Activated T-cell treated with anti-CD3 and anti-CD28 coated beads for 24 hours (primary cell): ENCODE data around the gene CHCHD6.

Source experiments
- DNase-seq: peaks from one replicate; pipeline ENCODE4 v3.0.0-alpha.2; 2020; ENCODE audit warnings: low read depth

The CHCHD6 gene

DNA sequence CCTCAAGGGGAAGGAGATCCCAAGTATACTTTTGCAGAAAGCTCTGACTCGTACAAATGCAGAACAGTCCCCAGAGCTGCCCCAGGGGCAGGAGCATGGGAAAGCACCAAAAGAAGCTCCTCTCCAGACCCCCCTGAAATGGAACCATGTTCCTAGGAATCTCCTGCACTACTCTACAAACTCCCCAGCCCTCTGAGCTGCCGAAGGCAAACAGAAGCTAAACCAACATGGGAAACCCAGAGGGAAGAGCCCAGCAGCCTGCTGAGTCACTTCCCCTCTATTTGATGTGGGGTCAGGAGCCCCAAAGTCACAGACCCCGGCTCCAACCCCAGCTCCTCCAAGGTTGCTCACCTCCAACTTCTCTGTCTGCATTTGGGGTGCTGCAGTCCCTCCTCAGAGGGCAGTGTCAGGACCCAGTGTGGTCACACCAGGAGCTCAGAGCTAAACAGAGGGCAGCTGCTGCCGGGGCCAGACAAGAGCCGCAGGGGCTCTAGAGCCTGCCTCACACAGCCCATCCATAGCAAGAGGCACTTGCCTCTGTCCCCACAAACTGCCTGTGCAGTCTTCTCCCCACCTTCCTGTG is 275.1 kb downstream of the CHCHD6 start:
- DNase-seq = no peak

DNA sequence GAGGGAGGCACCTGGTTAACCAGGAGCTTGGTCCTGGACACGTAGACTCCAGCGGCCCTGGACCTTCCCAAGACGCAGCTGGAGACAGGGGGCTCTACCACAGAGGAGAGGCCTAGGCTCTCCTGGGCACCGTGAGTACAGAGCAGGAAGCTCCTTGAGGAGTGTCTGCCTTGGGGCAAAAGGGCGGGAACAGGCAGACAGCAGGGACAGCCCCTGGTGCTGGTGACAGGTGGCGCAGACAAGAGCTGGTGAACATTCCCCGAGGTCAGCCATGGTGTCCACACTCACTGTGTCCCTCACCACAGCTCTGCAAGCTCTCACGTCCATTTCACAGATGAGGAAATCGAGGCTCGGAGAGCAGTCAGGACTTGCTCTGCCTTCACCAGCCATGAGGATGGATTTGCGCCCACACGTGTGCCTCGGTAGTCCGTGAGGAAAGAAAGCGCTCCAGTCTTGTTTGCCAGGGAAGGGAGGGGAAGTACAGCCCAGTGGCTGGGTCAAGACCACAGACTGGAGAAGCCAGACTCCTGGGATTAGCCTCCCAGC is 276.3 kb downstream of the CHCHD6 start:
- no peak for DNase-seq

DNA sequence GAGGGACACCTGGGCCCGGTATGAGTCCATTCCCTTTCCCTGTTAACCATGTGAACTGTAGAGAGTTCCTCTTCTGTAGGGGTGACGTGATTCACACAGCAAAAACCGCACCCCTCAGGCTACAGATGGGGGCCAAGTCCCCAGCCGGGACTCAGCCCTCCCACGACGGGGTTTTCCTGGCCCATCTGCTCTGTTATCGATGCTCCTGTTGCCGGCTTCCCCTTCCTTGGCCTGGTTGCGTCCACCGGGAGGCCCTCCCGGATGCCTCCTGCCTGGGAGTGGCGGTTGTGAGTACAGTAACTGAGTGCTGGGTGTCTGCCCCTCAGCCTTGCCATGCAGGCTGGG is 278.1 kb downstream of the CHCHD6 start:
- peak; percentile 52 for DNase-seq

DNA sequence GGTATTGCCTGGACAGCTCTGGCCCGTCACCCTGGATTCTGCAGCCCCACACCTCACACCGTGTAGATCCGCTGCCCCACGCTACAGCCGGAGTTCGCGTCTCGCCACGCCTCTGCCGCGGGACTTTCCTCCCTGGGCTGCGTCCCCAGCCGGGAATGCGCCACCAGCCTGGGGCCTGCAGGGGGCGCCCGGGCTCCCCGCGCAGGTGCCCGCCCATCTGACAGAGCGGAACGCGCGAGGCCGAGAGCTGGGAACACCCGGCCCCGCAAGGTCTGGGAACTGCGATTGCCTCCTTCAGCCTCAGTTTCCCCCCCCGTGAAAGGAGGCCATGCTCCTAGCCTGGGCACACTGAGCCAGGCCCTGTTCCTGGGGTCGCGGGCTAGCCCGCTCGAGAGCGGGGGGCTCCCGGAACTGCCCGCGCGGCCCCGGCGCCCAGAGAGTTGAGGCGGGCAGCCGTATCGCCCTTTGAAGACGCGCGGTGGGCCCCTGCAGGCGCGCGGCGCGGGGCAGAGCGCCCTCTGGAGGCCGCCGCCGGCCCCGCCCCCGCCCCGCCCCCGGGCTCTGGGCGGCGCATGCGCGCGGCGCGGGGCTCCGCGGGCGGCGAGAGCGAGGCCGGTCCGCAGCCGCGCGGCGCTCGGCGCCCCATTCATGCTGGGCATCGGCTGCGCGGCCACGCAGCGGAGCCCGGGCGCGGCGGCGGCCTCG is 278.6 kb downstream of the CHCHD6 start, which contains the start of gene PLXNA1:
PLXNA1 (plus strand) TSS at position 645 of the 705 bp plus-strand sequence. CDS start 5,479 bp downstream, outside the sequence.
- DNase-seq = peak; percentile 84

DNA sequence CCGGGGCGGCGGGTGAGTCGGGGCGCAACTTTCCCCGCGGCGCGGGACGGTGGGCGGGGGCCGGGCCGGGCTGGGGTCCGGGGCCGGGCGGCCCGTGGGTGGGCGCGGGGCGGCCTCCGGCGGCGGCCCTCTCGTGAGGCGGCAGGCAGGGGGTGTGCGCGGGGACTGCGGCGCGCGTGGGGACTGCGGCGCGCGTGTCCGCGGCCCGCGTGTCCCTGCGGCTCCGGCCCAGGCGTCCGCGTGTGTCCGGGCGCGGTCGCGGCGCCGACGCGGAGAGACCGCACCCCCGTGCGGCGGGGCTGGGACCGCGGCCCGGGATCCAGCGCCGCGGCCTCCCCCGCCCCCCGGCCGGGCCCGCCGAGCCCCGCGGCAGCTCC is 279.2 kb downstream of the CHCHD6 start:
- no peak for DNase-seq

DNA sequence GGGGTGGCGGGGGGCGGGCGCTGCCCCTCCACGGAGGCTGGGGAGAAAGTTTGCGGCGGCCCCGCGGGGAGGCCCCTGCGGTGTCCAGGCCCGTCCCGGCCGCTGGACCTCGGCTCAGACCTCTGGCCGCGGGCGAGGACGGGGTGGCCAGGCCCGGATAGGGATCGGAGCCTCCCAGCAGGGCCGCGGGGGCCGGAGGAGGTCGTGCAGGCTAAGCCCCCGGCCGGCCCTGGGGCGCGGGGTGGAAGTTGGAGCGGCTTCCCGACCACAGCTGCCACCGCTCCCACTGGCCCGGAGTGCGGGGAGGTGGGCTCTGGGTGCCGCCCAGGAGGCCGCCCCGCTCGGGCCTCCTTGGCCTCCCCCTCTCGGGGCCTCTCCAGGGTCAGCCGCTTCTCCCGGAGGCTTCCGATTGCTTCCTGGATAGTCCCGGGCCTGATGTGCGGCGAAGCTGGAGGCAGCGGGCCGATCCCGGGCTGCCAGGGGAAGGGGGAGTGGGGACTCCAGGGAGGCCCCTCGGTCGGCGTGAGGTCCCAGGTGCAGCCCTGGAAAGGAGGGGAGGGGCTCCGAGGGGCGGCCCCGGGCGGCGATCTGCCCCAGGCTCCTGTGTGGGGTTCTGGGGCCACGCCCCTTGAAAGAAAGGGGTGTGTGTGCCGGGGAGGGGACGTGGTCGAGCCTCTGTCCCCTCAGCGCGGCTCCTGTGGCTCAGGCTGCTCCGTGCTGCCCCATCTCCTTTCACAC is 279.8 kb downstream of the CHCHD6 start:
- DNase-seq = peak; percentile 28

DNA sequence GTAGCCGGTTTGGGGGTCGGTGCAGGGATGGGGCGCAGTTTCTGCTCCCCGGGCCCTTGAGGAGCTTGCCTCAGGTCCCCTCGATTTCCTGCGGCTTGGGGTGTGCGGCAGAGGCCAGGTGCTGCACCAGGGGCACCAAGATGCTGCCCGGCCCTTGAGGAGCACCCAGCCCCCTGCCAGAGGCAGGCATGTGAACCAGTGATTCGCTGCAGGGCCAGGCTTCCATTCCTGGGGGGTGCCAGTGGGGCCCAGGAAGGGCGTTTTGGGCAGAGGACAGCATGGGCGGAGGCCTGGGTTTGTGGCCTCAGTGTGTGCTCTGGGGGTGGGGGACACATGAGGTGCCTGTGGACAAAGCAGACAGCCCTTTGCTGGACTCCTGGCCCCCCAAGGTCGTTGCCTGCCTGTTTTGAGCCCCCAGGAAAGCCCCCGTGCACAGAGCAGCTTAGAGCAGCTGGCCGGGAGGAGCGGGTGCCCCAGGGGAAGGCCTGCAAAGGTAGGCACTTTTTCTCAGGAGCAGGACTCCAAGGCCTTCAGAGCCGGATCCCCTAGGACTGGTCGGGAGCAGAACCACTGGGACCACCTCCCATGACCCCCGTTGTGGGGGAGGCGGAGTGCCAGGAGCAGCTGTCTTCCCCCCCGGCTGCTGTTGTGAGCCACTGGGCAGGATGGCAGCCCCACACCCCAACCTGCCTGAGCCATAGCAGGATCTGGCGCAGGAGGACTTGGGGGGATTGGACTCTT is 280.5 kb downstream of the CHCHD6 start:
- no peak for DNase-seq

DNA sequence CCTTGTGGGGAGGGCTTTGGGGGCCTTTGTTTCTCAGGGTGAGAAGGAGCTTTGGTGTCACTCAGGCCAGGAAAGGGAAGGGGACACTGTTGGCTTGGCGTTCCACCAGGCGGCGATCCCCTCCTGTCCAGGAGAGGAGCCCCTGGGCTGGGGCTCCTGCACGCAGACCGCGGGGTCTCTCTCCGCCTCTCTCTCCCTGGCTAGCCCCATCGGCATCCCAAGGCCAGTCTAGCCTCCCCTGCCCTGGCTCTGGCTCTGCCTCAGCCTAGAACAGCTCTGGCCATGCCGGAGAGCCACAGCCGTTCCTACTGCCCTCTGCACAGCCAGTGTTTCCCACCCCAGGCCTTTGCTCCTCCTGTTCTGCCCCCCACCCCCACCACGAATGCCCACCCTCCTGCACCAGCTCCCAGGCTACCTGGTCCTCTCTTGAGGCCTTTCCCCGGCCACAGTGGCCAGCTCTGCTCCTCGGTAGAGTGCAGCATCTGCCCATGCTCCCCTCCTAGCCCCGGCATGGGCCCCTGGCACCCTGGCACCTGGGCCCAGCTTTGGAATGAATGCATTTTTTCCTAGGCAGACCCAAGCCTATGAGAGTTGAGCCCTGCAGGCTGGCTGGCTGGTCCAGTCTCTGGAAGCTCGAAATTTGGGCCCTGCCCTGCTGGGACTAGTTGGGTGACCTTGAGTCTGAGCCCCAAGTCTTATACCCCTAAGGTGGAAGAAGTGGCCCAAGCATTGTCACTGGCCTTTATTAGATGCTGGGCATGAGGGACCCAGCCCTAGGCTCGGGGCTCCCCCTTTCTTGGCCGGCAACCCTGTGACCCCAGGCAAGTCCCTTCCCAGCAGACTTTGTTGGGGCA is 281.3 kb downstream of the CHCHD6 start:
- DNase-seq = no peak

DNA sequence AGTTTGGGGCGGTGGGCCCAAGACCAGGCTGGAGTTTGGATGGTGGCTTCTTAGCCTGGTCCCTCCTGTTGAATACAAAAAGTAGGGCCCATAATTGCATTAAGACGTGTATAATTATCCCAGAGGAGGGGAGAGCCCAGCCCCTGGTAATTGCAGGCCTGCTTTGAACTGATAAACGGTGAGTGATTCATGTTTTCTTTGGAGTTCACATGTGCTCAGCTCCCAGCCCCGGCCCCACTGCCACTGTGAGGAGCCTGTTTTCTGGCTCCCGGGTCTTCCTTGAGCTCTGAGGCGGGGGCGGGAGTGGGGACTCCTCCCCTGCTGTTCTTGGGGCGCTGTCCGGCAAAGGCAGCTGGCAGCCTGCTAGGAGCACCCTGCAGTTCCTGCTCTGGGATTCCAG is 282.0 kb downstream of the CHCHD6 start:
- no peak for DNase-seq

DNA sequence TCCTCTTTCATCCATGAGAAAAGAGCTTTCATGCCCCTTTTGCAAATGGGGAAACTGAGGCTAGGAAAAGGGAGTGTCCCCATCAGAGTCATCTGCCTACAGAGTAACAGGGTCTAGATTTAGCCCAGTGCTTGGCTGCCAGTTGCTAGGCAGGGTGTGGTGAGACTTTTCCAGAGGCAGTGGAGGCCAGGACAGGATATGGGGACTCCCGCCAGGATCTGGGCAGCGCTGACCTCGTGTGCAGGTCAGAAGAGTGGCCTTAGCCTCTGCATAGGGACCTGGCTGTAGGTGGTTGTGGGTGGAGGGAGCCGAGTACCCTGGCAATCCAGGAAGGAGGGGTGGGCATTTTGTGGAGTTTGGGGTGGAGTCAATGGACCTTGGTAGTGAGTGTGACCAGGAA is 283.1 kb downstream of the CHCHD6 start:
- no peak for DNase-seq

DNA sequence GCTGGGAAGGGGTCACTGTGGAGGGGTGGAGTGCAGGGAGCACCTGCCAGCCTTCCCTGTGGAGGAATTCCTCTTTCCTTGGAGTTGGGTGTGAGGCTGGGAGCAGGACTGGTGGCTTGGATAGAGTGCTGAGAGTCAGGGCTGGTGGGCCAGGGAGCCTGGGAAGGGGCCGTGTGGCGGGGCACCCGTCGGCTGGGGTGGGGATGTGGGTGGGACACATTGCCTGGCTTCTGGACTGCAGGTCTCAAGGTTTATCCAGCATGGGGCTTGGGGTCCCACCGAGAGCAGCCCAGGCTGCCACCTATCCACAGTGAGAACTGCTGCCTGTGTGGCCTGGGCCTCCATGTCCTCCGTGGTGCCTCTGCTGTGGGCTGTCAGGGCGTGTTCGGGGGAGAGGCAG is 283.6 kb downstream of the CHCHD6 start:
- no peak for DNase-seq

DNA sequence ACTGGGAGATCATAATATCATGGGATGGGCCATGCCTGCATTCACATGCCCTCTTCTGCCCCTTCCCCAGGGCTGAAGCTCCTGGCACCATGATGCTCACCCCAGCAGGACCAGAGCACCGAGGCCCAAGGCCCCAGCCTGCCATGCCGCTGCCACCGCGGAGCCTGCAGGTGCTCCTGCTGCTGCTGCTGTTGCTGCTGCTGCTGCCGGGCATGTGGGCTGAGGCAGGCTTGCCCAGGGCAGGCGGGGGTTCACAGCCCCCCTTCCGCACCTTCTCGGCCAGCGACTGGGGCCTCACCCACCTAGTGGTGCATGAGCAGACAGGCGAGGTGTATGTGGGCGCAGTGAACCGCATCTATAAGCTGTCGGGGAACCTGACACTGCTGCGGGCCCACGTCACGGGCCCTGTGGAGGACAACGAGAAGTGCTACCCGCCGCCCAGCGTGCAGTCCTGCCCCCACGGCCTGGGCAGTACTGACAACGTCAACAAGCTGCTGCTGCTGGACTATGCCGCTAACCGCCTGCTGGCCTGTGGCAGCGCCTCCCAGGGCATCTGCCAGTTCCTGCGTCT is 284.5 kb downstream of the CHCHD6 start:
- no peak for DNase-seq

DNA sequence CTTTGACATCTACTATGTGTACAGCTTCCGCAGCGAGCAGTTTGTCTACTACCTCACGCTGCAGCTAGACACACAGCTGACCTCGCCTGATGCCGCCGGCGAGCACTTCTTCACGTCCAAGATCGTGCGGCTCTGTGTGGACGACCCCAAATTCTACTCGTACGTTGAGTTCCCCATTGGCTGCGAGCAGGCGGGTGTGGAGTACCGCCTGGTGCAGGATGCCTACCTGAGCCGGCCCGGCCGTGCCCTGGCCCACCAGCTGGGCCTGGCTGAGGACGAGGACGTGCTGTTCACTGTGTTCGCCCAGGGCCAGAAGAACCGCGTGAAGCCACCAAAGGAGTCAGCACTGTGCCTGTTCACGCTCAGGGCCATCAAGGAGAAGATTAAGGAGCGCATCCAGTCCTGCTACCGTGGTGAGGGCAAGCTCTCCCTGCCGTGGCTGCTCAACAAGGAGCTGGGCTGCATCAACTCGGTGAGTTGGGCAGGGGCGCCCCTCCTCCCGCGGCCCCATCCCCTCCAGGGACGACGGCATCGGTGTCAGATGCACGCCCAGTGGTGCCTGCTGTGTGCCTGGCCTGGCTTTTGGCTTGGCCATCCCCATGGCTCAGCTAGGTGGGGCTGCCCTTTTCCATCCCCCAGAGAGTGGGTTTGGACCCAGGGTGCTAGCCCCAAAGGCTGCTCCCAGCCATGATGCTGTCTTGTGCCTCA is 285.4 kb downstream of the CHCHD6 start:
- DNase-seq = no peak

DNA sequence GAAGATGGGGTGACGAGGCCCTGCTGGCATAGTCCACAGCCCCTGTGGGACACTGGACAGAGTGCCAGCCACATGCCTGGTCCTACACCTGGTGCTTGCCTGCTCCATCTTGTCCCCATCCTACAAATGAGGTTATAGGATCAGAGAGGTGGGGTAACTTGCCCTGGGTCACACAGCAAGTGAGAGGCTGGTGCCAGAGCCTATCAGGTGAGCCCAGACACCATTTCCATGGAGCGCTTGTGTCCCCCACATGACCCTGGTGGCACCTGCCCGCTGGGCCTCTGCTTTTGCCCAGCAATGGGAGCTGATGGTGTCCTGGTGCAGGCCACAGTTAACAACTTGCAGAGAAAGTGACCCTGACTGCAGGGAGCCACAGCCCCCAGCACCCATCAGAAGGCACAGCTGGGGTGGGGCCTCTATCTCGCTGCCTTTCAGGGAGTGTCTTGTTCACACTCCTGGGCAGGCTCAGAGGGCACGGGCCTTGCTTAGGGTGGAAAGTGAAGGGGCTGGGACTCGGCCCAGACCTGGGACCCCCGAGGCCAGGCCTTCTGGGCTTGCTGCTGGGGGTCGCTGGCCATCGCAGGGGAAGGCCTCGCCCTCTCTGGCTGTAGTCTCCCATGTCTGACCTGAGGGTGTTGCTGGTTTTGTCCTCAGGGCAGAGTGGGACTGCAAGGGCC is 286.1 kb downstream of the CHCHD6 start:
- no peak for DNase-seq

DNA sequence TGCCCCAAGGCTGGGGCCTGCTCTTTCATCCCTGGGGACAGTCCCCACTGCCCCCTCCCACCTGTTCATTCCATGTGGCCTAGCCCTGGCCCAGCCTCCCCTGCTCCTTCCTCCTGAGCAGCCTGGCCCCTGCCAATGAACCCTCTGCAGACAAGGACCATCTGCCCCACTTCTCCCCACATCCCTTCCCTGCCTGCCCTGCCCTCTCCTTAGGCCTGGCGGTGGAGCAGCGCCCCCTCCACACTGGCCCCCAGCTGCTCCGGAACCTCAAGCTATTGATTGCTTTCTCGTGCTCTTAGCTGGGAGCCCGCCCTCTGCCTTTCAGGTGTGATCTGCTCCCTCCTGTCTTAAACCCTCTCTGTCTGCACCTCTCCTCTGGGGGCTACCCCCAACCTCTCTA is 286.9 kb downstream of the CHCHD6 start:
- DNase-seq = no peak

DNA sequence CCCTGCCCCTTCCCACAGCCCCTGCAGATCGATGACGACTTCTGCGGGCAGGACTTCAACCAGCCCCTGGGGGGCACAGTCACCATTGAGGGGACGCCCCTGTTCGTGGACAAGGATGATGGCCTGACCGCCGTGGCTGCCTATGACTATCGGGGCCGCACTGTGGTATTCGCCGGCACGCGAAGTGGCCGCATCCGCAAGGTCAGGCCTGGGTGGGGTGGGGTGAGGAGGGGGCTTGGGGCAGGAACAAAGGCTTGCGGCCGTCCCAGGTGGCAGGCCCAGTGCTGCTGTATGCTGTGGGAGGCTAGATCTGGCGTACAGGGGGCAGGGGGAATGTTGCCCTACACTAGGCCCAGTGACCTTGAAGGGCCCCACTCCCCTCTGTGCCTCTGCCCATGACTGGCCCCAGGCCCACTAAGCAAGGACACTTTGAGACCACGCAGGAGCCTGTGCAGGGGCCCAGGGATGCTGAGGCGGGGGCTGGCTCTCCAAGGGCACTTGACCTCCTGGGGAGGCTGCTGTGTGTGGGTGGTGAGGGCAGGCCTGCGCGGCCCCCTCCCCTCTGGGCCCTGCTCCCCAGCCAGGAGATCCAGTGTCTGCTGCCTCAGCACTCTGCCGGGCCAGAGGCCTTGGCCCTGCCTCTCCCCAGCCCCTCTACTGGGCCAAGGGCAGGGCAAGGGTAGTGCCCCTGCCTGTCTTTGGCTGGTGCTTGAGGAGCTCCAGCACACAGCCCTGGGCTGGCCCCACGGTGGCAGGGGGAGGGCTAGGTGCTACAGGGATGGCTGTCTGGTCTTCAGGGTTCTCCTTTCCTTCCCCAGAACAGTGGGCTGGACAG is 287.5 kb downstream of the CHCHD6 start:
- DNase-seq = no peak

DNA sequence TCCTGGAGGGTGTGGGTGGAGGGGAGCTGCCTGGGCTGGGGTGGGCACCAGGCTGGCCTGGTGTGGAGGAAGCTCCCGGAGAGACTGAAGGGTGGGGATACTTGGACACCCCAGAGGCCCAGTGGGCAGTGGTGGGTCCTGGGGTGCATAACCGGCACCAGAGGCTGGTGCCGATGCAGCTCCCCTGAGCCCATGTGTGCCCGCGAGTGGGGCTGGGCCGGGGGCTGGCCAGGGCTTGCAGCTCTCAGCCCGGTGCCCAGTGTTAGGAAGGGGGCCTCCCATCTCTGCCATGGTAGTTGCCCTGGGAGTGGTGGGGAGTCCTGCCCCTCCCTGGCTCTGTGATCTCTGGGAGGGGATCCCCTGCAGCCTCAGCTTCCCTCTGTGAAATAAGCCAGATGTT is 288.2 kb downstream of the CHCHD6 start:
- DNase-seq = no peak

DNA sequence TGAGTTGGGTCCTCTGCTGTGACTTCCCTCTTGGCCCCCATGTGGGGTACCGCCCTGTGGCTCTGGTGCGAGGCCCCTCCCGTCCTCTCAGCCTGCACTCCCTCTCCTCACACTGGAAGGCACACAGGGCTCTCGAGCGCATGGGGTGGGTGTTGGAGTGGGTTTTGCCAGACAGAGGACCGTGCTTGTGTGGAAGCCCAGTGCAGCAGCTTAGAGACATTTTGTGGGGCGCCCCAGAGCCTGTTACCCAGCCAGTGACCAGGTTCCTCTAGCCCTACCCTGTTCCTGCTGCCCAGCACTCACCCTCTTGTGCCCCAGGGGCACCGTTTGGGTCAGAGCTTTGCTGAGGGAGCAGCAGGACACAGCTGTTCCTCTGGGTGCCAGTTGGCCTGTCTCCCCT is 288.7 kb downstream of the CHCHD6 start:
- DNase-seq = no peak

DNA sequence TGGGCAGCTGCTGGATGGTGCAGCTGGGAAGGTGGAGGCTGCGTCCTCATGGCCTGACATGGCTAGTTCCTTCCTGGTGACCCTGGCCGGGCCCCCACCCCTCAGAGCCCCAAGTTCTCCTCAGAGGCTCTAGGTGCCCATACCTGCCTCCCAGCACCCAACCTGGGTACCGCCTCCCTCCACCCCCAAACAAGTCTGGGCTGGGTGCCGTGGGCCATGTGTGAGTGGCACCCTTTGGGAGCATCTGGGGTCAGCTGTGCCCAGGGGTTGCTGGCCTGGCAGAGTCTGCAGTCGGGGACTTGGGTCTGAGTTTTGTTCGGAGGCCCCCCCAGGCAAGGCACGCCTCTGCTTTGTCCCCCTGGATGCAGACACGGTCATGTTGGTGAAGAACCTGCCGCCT is 289.4 kb downstream of the CHCHD6 start:
- DNase-seq = no peak
